ENCODE results near the gene ST6GALNAC3.

The ST6GALNAC3 gene

GRCh38 chr1:76507376-76507775 is 432.8 kb downstream of the ST6GALNAC3 start:
- TF ChIP-seq EZH2phosphoT487 (IDR thresholded peaks at IDR 0.05; ENCODE audit: borderline replicate concordance) = no peak
- TF ChIP-seq CTCF (conservative IDR thresholded peaks at IDR 0.05; ENCODE audit: low read length) = no peak
- no peaks in the 10 kb centered on the region for H4K20me1 ChIP-seq (ENCODE audit: insufficient read depth, low read length, poor library complexity, severe bottlenecking)
- H3K9me2 ChIP-seq (replicated peaks; ENCODE audit: low read depth, low read length) = no peaks in the 10 kb centered on the region

GRCh38 chr1:76508871-76509270 is 434.3 kb downstream of the ST6GALNAC3 start:
- Histone ChIP-seq H4K20me1 (ENCODE audit: insufficient read depth, low read length, poor library complexity, severe bottlenecking) (no peaks in the 10 kb centered on the region), H3F3A (ENCODE audit: low read depth) (no peaks in the 10 kb centered on the region), H3K4me1 (ENCODE audit: insufficient read depth, low read length, poor library complexity, severe bottlenecking) (no peaks in the 10 kb centered on the region), H3K79me2 (ENCODE audit: insufficient read depth, low read length) (no peaks in the 10 kb centered on the region), H3K9ac (ENCODE audit: low read depth, low read length, poor library complexity, severe bottlenecking) (no peak overlapping the region), H3K4me3 (ENCODE audit: low read length, poor library complexity, severe bottlenecking) (no peak overlapping the region), H2AFZ (ENCODE audit: low read length) (no peak overlapping the region), H3K9me3 (ENCODE audit: insufficient read depth, low read depth, low read length) (no peaks in the 10 kb centered on the region), H3K27me3 (ENCODE audit: insufficient read depth, low read length, poor library complexity, severe bottlenecking) (no peaks in the 10 kb centered on the region), H3K9me2 (replicated peaks; ENCODE audit: low read depth, low read length) (no peaks in the 10 kb centered on the region), H3K4me2 (ENCODE audit: low read depth, low read length, poor library complexity, severe bottlenecking) (no peak overlapping the region), H3K36me3 (ENCODE audit: insufficient read depth, low read length) (no peaks in the 10 kb centered on the region)
- TF ChIP-seq EZH2phosphoT487 (IDR thresholded peaks at IDR 0.05; ENCODE audit: borderline replicate concordance) (no peak), CTCF (conservative IDR thresholded peaks at IDR 0.05; ENCODE audit: low read length) (no peak)

More at GRCh38 chr1:76507376-76507775, 432.8 kb downstream of the ST6GALNAC3 start:
- no peaks in the 10 kb centered on the region for H3K4me1 ChIP-seq (ENCODE audit: insufficient read depth, low read length, poor library complexity, severe bottlenecking)
- no peak overlapping the region for H3K9ac ChIP-seq (ENCODE audit: low read depth, low read length, poor library complexity, severe bottlenecking)
- H3K4me2 ChIP-seq (ENCODE audit: low read depth, low read length, poor library complexity, severe bottlenecking) = no peak overlapping the region
- H3K4me3 ChIP-seq (ENCODE audit: low read length, poor library complexity, severe bottlenecking) = no peak overlapping the region
- H3K27me3 ChIP-seq (ENCODE audit: insufficient read depth, low read length, poor library complexity, severe bottlenecking) = no peaks in the 10 kb centered on the region
- H3K79me2 ChIP-seq (ENCODE audit: insufficient read depth, low read length) = no peaks in the 10 kb centered on the region
- no peak overlapping the region for H2AFZ ChIP-seq (ENCODE audit: low read length)
- no peaks in the 10 kb centered on the region for H3K36me3 ChIP-seq (ENCODE audit: insufficient read depth, low read length)
- H3F3A ChIP-seq (ENCODE audit: low read depth) = no peaks in the 10 kb centered on the region
- no peaks in the 10 kb centered on the region for H3K9me3 ChIP-seq (ENCODE audit: insufficient read depth, low read depth, low read length)

GRCh38 chr1:76510672-76511557 is 436.4 kb downstream of the ST6GALNAC3 start:
- no peaks in the 10 kb centered on the region for H3K9me2 ChIP-seq (replicated peaks; ENCODE audit: low read depth, low read length)
- no peak overlapping the region for H2AFZ ChIP-seq (ENCODE audit: low read length)
- TF ChIP-seq CTCF (conservative IDR thresholded peaks at IDR 0.05; ENCODE audit: low read length) (no peak), EZH2phosphoT487 (IDR thresholded peaks at IDR 0.05; ENCODE audit: borderline replicate concordance) (no peak)
- H3K4me2 ChIP-seq (ENCODE audit: low read depth, low read length, poor library complexity, severe bottlenecking) = peak overlapping the region; percentile 25
- H3K4me3 ChIP-seq (ENCODE audit: low read length, poor library complexity, severe bottlenecking) = no peak overlapping the region
- H3K79me2 ChIP-seq (ENCODE audit: insufficient read depth, low read length) = no peaks in the 10 kb centered on the region
- H3K27me3 ChIP-seq (ENCODE audit: insufficient read depth, low read length, poor library complexity, severe bottlenecking) = no peaks in the 10 kb centered on the region
- H3K9me3 ChIP-seq (ENCODE audit: insufficient read depth, low read depth, low read length) = no peaks in the 10 kb centered on the region
- no peak overlapping the region for H3K9ac ChIP-seq (ENCODE audit: low read depth, low read length, poor library complexity, severe bottlenecking)
- H3K36me3 ChIP-seq (ENCODE audit: insufficient read depth, low read length) = no peaks in the 10 kb centered on the region
- H3F3A ChIP-seq (ENCODE audit: low read depth) = no peaks in the 10 kb centered on the region
- no peaks in the 10 kb centered on the region for H3K4me1 ChIP-seq (ENCODE audit: insufficient read depth, low read length, poor library complexity, severe bottlenecking)
- H4K20me1 ChIP-seq (ENCODE audit: insufficient read depth, low read length, poor library complexity, severe bottlenecking) = no peaks in the 10 kb centered on the region

Data from Loucy (cell line).